ENCODE results near the gene OOEP.
A peak's percentile ranks its signal among the peaks of the same experiment; 100 is the strongest.
"Not testable (repeated sequence)": the region's sequence is repeated elsewhere in the genome, so short reads cannot be mapped to it uniquely, and the experiment has no call there.

Gene OOEP

DNA sequence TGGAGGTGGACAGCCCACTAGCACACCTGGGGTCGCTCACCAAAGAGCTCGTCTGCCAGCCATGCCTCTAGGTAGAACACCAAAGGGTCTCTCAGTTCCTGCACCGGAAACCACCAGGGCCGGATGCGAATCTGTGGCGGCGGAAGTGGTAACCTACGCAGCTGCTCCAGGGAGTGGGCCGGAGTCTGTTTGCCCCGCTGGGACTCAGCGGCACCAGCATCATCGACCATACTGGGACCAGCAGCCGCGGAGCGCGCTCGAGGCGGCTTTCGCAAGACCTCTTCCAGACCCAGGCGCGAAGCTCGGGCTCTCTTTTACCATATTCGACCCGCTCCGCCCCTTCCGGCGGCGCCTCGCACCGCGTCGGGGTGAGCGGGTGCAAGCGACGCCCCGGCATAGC, at the start of gene OOEP:
TSS of gene OOEP (minus strand) at position 335 of the 400 bp plus-strand sequence. CDS start at position 230, 105 bp downstream.
- H3K4me3 ChIP-seq (ENCODE audit: low read depth, low read length), result no peak within 1 kb of the TSS

DNA sequence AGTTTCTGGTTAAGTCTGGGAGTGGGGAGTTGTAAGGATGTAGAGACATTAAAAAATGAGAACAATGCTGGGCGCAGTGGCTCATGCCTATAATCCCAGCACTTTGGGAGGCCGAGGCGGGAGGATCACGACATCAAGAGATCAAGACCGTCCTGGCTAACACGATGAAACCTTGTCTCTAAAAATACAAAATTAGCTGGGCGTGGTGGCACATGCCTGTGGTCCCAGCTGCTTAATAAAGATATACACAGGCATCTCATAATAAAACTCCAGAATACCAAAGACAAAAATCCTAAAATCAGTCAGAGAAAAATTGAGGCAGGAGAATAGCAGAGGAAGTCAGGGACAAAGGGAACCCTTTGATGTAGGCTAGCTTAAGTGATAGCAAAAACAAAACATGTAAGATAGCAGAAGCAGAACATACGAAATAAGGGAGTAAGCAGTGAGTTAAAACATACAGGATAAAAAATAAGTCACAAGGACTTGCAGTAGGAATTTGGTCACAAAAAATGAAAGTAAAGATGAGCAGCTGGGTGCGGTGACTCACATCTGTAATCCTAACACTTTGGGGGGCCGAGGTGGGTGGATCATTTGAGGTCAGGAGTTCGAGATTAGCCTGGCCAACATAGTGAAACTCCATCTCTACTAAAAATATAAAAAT, 48.5 kb upstream of the OOEP start:
- H3K4me3 ChIP-seq (ENCODE audit: low read depth, low read length), result no peak overlapping the region

DNA sequence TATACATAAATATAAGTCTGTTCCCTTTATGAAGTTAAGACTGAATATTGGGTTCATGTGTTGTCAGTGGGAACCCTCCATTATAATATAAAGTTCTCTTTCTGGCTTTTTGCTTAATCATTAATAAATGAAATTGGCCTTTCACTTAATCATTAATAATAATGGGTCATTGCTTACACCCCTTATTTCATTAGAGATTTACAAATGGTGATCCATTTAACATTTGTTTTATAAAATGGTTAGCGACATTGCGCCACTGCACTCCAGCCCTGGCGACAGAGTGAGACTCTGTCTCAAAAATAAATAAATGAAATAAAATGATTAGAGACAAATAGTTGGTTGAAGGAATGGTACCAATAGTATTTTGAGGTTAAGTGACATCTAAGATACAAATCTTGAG, 43.4 kb upstream of the OOEP start:
- H3K4me3 ChIP-seq (ENCODE audit: low read depth, low read length), result no peak overlapping the region

DNA sequence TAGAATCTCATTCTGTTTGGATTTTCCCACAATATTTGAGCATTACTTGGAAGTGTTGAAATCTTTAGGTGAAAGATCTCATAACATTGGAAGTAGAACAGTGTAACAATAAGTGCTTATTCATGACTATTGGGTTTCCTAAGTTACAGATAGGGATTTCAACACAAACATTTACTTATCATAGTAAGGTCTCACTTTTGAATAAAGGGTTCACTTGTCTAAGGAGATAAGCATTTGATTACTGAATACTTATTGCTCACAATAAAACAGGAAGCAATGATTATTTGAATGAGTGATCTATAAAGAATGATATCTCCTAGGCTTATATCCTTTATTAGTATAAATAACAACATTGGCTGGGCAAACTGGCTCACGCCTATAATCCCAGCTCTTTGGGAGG, 39.7 kb upstream of the OOEP start:
- no peak overlapping the region for H3K4me3 ChIP-seq (ENCODE audit: low read depth, low read length)

DNA sequence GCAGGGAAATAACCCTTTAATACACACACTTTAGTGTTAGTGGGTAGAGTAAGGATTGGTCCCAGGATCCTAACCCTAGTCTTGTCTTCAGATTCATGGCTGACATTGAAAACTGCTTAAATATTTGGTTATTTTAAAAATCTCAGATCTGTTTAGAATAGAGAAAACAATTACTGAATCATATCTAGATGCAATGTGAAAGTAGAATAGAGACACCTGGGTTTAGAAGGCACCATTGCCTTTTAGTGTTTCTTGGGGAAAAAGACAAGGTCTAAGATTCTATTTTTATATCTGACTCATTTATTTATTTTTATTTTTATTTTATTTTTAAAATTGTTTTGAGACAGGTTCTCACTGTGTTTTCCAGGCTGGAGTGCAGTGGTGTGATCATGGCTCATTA, 31.0 kb upstream of the OOEP start:
- no peak overlapping the region for H3K4me3 ChIP-seq (ENCODE audit: low read depth, low read length)

DNA sequence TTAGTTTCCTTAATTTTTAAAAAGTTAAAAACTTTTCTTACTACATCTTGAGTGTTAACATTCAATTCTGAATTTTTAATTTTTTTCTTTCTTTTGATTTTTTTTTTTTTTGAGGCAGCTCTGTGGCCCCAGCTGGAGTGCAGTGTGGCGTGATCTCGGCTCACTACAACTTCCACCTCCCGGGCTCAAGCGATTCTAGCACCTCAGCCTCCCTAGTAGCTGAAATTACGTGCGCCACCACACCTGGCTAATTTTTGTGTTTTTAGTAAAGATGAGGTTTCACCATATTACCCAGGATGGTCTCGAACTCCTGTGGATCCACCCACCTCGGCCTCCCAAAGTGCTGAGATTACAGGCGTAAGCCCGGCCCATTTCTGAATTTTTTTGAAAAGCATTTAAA, 26.2 kb upstream of the OOEP start:
- no peak overlapping the region for H3K4me3 ChIP-seq (ENCODE audit: low read depth, low read length)

DNA sequence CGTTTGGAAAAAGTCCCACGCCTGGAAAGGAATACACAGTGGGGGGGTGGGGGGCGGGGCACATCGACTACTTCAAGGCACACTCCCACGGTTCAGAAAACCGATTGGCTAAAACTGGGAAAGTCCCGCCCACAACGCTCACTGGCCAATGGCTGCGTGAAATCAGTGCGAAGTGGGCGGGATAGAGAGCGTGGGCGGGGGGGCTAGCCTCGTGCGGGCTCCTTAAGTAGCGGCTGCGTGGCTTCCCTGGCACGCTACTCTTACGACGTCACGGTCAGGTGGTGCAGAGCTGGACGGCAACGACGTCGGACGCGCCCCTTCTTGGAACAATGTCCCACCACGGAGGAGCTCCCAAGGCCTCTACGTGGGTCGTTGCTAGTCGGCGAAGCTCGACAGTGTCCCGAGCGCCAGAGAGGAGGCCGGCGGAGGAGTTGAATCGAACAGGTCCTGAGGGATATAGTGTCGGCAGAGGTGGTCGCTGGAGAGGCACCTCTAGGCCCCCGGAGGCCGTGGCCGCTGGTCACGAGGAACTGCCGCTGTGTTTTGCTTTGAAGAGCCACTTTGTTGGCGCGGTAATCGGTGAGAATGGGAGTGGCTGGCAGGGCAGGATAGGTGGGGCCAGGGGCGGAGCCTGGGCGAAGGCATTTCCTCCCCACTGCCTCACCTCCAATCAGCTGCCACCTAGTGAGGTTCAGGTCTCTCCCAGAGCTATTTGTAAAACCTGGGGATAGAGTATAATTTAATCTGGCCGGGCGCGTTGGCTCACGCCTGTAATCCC, 25.1 kb upstream of the OOEP start, which contains the start of gene DDX43:
TSS of gene DDX43 (plus strand) at position 252 of the 778 bp plus-strand sequence. CDS start at position 330, 78 bp downstream.
- no peak within 1 kb of the TSS for H3K4me3 ChIP-seq (ENCODE audit: low read depth, low read length)

DNA sequence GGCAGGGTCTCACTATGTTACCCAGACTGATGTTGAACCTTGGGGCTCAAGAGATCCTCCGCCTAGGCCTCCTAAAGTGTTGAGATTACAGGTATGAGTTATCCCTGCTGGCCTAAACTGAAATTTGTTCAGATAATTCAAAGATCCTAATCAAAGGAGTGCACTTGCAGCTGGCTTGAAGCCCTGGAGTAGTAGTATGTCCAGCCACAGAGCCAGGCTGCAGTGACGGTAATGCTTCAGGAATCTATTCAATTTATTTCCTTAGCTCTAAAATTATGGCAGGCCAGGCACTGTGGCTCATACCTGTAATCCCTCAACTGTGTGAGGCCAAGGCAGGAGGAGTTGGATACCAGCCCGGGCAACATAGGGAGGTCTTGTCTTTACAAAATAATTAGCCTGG, 23.6 kb upstream of the OOEP start:
- no peak overlapping the region for H3K4me3 ChIP-seq (ENCODE audit: low read depth, low read length)

DNA sequence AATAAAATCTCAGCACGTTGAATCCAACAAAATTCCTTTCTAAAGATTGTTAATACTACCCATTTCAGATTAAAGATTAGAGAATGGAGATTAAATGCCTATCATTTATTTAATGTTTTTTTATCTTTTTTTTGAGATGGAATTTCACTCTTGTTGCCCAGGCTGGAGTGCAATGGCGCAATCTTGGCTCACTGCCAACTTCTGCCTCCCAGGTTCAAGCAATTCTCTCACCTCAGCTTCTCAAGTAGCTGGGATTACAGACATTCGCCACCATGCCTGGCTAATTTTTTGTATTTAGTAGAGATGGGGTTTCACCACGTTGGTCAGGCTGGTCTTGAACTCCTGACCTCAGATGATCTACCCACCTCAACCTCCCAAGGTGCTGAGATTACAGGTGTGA, 22.5 kb upstream of the OOEP start:
- H3K4me3 ChIP-seq (ENCODE audit: low read depth, low read length), result not testable (repeated sequence)

DNA sequence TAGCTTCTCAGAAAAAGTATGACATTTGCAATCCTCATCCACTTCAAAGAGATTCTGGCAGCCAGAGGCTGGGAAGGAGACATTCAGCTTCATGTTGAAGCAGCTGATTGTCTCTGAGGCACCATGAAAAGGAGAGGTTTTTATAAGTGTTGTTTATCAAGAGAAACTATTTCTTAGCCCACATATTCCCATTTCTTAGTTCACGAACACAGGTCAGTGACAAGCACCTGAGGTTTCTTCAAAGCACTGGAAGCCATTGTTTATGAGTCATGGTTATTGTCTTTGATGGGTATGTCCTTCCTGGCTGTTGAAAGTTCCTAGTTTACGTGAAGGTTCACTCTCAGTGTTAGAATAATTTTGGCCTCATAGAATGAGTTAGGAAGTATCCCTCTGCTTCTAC, 22.0 kb upstream of the OOEP start:
- no peak overlapping the region for H3K4me3 ChIP-seq (ENCODE audit: low read depth, low read length)

DNA sequence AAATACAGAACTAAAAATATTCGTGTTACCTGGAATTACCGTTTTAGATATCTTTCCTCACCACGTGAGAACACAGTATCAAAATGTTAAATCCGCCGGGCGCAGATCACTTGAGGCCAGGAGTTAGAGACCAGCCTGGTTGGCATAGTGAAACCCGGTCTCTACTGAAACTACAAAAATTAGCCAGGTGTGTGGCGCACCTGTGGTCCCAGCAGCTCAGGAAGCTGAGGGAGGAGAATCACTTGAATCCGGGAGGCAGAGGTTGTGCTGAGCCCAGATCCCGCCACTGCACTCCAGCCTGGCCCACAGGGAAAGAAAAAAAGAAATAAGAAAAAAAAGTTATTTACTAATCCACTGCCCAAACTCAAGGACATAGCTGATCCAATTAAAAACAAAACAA, 20.2 kb upstream of the OOEP start:
- H3K4me3 ChIP-seq (ENCODE audit: low read depth, low read length), result no peak overlapping the region

DNA sequence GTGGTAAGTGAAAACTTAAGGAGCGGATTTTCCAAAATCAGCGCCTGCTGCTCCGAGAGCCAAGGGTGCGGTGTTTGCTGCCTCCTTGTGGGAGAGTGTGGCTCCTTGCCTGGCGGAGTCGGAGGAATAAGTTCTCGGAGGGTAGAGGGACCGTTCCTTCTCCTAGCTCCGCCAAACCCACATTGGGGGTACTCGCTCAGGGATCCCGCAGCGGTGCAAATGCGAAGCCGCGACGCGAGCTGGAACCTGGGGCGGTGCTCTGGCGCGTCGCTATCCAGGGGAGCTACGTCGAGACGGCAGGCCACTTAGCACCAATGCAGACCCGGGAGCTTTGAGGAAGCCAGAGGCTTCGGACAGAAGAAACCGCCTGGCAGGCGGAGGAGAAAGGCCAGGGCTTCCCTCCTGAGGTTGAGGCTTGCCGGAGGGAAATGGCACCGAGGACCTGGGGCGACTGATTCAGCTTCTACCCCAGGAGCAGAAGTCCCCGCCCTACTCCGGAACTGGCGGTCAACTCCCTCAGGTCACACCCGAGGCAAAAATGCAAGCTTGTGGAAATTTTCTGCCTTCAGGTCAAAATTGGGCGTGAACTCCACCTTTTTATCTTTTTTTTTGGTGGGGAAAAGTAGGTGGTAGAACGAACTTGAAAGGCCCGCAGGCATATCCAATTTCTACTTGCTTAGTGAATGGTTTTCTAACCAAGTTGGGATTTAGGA, 19.3 kb upstream of the OOEP start:
- H3K4me3 ChIP-seq (ENCODE audit: low read depth, low read length), result peak overlapping the region; percentile 34

DNA sequence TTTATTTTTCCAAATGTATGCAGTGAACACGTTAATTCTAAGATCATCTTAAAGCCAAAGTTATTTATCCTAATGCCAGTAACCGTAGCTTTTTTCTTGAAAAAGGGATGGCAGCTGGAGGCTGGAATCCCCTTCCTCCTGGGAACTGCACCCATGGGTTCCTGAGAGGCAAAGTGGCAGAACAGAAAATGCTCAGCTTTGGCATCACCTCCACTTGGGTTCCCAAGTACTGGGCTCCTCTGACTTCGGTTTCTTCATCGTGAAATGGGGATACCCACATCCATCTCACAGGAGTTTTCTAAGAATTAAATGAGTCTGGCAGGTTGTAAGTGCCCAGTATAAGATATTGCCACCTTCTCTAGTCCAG, 18.7 kb upstream of the OOEP start:
- H3K4me3 ChIP-seq (ENCODE audit: low read depth, low read length), result no peak overlapping the region

DNA sequence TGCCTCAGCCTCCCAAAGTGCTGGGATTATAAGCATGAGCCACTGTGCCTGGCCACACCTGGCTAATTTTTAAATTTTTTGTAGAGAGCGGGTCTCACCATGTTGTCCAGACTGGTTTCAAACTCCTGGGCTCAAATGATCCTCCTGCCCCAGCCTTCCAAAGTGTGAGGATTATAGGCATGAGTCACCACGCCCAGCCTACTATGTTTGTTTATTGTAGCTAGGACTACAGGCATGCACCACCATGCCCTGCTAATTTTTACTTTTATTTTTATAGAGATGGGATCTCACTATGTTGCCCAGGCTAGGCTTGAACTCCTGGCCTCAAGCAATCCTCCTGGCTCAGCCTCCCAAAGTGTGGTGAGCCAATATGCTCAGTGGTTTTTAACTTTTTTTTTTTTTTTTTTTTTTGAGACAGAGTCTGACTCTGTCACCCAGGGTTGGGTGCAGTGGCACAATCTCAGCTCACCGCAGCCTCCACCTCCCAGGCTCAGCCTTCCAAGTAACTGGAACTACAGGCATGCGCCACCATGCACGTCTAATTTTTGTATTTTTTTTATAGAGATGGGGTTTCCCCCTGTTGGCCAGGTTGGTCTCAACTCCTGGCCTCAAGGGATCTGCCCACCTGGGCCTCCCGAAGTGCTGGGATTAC, 12.9 kb upstream of the OOEP start:
- no peak overlapping the region for H3K4me3 ChIP-seq (ENCODE audit: low read depth, low read length)

DNA sequence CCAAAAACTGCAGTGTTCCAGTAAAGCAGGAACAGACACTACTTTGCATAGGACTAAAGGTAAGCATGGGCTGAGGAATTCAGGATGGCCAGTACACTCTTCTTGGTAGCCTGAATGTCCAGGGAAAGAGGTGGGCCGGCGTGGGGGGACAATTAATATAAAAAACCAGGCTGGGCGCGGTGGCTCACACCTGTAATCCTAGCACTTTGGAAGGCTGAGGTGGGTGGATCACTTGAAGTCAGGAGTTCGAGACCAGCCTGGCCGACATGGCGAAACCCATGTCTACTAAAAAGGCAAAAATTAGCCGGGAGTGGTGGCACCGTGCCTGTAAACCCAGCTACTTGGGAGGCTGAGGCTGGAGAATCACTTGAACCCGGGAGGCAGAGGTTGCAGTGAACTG, 11.8 kb upstream of the OOEP start:
- not testable (repeated sequence) for H3K4me3 ChIP-seq (ENCODE audit: low read depth, low read length)

DNA sequence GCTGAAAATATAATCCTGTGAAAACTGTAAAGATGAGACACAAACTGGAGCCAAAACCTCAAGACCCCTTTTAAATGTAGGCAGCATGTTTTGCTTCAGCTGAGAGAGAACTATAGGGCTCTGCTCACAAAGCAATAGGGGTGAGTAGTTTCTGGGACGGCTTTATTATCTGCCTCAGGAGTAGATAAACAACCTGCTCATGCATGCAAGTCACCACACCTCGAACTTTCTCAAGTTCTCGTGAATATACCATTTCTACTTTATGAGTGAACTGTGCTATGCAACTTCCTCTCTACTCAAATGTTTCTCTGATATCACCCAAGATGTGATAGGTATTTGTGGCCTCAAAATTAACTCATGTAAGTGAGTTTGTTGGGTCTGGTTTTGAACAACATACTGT, 7.5 kb upstream of the OOEP start:
- H3K4me3 ChIP-seq (ENCODE audit: low read depth, low read length), result no peak overlapping the region

DNA sequence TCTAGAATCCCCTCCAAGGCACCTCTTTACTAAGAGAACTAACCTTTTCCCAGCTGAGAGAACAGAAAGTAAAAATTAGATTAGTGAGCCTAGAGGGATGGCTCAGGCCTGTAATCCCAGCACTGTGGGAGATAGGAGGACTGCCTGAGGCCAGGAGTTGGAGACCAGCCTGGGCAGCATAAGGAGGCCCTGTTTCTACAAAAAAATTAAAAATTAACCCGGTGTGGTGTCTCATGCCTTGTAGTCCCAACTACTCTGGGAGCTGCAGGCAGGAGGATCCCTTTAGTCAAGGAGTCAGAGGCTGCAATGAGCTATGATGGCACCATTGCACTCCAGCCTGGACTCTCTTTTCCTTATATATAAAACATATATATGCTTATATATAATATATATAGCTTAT, 5.5 kb upstream of the OOEP start:
- H3K4me3 ChIP-seq (ENCODE audit: low read depth, low read length), result no peak overlapping the region

DNA sequence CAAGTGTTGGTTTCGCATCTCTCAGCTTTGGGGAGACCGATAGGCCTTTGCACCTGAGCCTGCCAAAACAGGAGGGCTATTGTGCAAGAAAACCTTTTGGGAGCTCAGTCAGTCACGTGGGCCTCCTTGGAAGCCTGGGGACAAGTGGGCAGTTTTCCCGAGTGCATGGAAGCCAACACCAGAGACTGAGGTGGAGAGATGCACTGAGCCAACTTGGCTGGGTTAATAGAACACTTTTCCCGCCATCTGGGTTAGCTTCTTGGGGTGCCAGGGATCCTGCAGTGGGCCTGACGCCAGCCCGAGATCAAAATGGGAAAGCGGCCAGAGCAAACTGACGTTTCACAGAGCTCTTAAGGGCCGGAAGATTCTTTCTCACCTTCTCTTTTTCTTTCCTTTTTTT, 2.8 kb upstream of the OOEP start:
- no peak overlapping the region for H3K4me3 ChIP-seq (ENCODE audit: low read depth, low read length)

DNA sequence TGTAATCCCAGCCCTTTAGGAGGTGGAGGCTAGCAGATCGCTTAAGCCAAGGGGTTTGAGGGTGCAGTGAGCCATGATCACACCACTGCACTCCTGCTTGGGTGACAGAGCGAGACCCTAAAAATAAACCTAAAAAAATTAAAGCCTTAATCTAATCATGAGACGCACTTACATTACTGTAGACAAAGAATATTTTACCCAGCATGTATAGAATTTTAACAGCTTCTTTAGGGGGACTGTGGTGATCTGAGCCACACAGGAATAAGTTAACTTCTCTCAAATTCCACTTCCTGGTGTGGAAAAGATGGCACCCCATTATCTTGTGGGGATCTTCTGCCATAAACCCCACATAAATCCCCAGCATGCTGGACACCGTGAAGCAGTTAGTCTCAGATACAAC, 2.3 kb upstream of the OOEP start:
- H3K4me3 ChIP-seq (ENCODE audit: low read depth, low read length), result no peak overlapping the region

DNA sequence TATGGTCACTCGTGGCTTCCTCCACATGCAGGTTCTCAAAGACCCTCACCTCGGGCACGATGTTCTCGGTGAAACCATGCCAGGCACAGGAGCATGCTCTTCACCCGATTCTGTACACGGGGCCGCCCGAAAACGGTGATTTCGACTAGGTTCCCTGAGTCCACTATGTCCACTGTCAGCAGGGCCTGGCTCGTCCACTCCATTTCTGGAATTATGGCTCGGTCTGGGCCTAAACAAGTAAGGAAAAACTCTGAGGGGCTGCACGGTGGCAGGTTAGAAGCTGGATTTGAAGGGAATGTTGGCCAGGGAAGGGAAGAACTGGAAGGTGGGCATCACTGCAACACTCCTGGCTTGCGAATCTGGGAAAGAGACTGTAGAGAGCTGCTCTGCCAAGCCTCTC, 540 bp downstream of the OOEP start:
- H3K4me3 ChIP-seq (ENCODE audit: low read depth, low read length), result no peak overlapping the region

DNA sequence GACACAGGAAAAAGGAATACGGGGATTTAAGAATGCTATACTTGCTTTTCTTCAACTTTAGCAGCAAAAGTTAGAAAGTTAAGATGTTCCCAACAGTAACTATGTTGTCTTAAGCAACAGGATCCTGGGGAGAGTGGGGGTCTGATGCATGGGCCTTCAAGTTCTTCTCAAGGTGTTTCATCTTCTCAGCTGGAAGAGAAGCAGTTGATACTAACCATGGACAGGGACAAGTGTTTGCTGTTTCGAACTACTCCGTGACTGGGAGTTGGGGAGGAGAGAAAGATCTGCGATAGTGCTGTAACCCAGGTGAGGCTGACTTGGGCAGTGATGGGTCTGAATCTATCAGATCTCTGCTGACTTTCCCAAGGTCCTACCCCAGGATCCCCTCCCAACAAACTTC, 1.0 kb downstream of the OOEP start:
- no peak overlapping the region for H3K4me3 ChIP-seq (ENCODE audit: low read depth, low read length)
